T follicular helper cell (primary cell): ENCODE measurements around the gene PUSL1.

Experiments used
- DNase-seq: peaks from one replicate; pipeline ENCODE4 v3.0.0-alpha.2; 2020; ENCODE audit warnings: low read depth

Gene PUSL1

DNA sequence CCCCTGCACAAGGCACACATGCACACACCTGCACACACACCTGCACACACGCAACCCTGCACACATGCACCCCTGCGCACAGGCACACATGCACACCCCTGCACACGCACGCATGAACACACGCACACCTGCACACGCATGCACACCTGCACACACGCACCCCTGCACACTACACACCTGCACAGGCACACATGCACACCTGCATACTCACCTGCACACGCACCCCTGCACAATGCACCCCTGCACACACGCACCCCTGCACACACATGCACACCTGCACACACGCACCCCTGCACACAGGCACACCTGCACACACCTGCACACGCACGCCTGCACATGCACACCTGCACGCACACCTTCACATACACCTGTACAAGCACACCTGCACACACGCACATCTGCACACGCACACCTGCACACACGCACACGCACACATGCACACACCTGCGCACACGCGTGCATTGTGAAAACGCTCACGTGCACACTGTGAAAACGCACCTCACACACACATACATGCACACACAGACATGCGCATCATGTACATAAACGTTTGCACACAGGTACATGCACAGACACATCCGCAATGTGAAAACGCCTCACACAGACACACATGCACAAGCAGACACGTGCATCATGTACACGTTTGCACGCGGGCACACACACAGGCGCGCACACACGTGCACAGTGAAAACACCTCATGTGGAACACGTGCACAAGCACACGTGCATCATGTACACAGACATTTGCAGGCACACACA lies 32.6 kb downstream of the PUSL1 start:
- DNase-seq, result no peak

DNA sequence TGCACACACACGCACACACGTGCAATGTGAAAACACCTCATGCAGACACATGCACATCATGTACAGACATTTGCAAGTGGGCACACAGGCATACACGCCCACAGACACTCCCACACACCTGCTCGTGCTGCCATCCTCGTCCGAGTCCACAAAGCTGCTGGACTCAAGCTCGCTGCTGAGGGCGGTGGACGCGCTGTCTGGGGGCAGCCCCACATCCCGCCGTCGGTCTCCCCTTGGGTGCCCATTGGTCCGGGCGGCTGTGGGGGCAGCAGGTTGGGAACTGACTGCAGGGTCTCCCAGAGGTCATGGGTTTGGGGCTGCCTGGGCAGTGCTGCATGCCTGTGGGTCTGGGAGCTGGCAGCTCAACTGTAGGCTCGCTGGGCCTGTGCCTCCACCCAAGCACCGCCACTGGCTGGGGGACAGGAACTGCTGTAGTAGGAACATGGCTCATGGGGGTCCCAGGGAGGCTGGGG lies 33.2 kb downstream of the PUSL1 start:
- no peak for DNase-seq

DNA sequence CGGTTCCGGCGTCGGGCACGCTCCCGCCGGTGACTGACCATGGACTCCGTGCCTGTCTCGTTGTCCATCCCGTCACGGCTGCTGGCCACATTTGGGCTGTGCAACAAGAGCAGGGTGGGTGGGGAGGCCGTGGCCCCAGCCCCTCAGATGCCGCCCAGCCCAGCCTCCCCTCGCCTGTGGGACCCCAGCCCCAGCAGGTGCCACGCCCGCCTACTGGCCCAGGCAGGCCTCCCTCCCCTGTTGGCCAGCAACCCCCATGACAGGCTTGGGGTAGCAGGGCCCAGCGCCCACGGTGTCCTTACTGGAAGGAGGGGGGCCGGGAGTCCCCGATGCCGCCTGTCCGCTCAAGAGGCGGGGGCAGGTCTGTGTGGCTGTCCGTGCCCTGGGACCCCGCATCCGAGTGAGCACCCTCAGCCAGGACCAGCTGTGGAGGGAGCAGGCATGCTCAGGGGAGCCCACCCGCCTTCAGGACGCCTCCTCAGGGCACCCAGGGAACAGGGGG lies 33.7 kb downstream of the PUSL1 start:
- DNase-seq, result no peak

GRCh38 chr1:1342584-1343115 lies 34.3 kb downstream of the PUSL1 start:
- DNase-seq, result no peak

DNA sequence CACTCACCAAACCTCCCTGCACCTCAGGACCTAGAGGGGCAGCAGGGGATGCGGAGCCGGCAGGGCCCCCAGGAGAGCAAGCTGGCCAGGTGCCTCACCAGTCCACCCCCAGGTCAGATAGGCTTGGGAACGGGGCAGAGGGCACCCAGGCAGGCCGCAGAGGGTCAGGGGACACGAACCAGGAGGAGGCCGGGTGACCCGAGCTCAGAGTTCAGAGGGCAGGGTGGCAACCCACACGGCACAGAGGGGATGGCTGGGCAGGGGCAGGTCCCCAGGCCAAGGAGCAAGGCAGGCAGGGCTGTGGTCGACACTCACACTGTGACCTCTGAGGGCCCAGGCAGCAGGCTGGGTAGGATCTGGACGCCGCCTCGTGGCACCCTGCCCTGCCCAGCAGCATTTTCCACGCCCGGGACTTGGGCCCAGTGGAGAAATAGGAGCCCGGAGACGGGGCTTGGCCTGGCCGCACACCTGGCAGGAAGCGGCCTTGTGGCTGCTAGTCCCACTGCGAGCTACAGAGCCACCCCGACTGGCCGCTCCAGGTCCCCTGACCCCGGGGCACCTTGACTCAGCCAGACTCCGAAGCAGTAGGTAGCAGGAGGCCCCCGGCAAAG lies 35.5 kb downstream of the PUSL1 start:
- DNase-seq, result no peak

DNA sequence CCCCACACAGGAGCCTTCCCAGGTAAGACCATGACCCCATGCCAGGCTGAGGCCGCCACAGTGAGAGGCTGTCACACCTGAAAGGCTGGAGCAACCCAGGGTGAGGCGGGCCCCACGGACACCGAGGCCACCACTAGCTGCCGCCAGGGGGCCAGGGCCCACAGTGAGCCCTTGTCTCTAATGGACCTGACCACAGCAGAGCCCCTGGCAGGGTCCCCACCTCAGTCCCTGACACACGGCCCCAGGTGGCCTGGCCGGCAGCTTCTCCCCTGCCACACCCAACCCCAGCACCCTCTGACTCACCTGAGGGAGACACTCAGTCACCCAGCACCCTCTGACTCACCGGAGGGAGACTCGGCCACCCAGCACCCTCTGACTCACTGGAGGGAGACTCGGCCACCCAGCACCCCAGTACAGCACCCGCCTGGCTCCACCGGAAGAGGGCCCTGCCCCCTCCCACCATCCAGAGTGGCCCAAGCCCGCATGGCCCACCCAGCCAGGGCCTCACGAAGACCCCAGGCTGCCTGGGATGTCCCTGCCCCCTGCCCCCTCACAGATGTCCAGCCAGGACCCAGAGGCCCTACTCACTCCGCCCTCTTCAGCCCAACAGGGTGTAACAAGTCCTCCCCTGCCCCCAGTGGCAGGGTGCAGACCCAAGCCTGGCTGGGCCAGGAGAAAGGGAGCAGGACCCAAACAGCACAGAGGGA lies 36.4 kb downstream of the PUSL1 start:
- no peak for DNase-seq

DNA sequence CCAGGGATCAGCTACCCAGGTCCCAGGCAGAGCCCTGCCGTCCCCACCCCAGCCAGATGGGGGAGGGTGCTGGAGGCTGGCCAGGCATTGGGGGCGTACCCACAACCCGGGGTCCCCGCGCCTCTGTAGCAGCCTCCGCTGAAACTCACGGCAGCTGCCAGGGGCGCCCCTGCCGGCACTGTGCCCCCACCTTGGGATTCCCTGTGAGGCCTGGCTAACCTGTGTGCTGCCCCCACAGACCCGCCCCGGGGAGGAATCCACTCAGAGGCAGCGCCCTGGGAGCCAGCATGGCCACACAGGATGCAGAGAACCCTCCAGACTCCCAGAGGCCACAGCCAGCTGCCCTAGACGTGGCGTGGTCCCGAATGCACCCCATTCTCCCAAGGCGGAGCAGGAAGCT lies 37.0 kb downstream of the PUSL1 start:
- DNase-seq, result no peak

- no peak for DNase-seq
These were observed 37.6 kb downstream of the PUSL1 start for GRCh38 chr1:1345860-1346500.

GRCh38 chr1:1346501-1346890 lies 38.1 kb downstream of the PUSL1 start:
- DNase-seq, result no peak

- no peak for DNase-seq
These were observed 38.7 kb downstream of the PUSL1 start for GRCh38 chr1:1347026-1347595.

GRCh38 chr1:1347663-1348419 lies 39.4 kb downstream of the PUSL1 start:
- no peak for DNase-seq

- DNase-seq, result no peak
These were observed 40.2 kb downstream of the PUSL1 start for GRCh38 chr1:1348420-1349255.

- peak; percentile 61 for DNase-seq
These were observed 41.0 kb downstream of the PUSL1 start, which contains the start of gene DVL1 for GRCh38 chr1:1349256-1350012. Gene DVL1 (minus strand): TSS chr1:1349418. CDS start chr1:1349065, 353 bp downstream.

GRCh38 chr1:1351511-1352427 lies 43.4 kb downstream of the PUSL1 start:
- DNase-seq, result no peak

- no peak for DNase-seq
These were observed 44.5 kb downstream of the PUSL1 start for GRCh38 chr1:1352786-1353388.

- no peak for DNase-seq
These were observed 45.2 kb downstream of the PUSL1 start for GRCh38 chr1:1353389-1354151.
